Measurements from ENCODE around the gene LRRC75A. TPM values are rescaled to one million over a fixed set of nuclear protein-coding genes. Genes with fewer than 3 reads are reported as not detected.

The LRRC75A gene
- total RNA-seq, 1 experiment from 2014 or later, result 22.9 TPM

- peaks cover 33% of the 10 kb centered on the region for H3K27me3 Mint-ChIP-seq (ENCODE audit: low read depth)
- POLR2A ChIA-PET, result interaction anchor here (1.5 kb wide), 1 partner anchor 33 kb away, joined by 3 read pairs; no protein-coding TSS in a partner anchor
- peaks cover 81% of the 10 kb centered on the region for H3K4me1 Mint-ChIP-seq
- DNase-seq (ENCODE audit: low spot score) (no peak), ATAC-seq (no peak)
- no peaks in the 10 kb centered on the region for H3K9me3 Mint-ChIP-seq
- H3K36me3 Mint-ChIP-seq, result no peaks in the 10 kb centered on the region
- no peak overlapping the region for H3K27ac Mint-ChIP-seq
- TF ChIP-seq IRF1 (CRISPR knock-in tag; IDR thresholded peaks at IDR 0.05), result no peak
- TF ChIP-seq CDX4 (CRISPR knock-in tag; IDR thresholded peaks at IDR 0.05; ENCODE audit: borderline replicate concordance), result no peak
- no peak for TF ChIP-seq ZBTB21 (CRISPR knock-in tag; IDR thresholded peaks at IDR 0.05; ENCODE audit: borderline replicate concordance)
- no peak for TF ChIP-seq TP53 (CRISPR knock-in tag; IDR thresholded peaks at IDR 0.05)
- TF ChIP-seq ZNF396 (CRISPR knock-in tag; IDR thresholded peaks at IDR 0.05; ENCODE audit: borderline replicate concordance), result no peak
- TF ChIP-seq RORB (CRISPR knock-in tag; IDR thresholded peaks at IDR 0.05), result no peak
- no peak for TF ChIP-seq ZNF423 (CRISPR knock-in tag; IDR thresholded peaks at IDR 0.05)
- no peak for TF ChIP-seq SP1 (CRISPR knock-in tag; conservative IDR thresholded peaks at IDR 0.05)
- no peak for TF ChIP-seq RELA (CRISPR knock-in tag; IDR thresholded peaks at IDR 0.05; ENCODE audit: borderline replicate concordance)
- TF ChIP-seq EMX1 (CRISPR knock-in tag; IDR thresholded peaks at IDR 0.05), result no peak
- no peak for TF ChIP-seq GTF2I (CRISPR knock-in tag; conservative IDR thresholded peaks at IDR 0.05)
- no peak for TF ChIP-seq E2F4 (CRISPR knock-in tag; IDR thresholded peaks at IDR 0.05; ENCODE audit: borderline replicate concordance, low read depth)
- no peak for TF ChIP-seq HMGA2 (CRISPR knock-in tag; IDR thresholded peaks at IDR 0.05)
- no peak for TF ChIP-seq GABPB1 (CRISPR knock-in tag; IDR thresholded peaks at IDR 0.05)
- TF ChIP-seq ARID4B (CRISPR knock-in tag; IDR thresholded peaks at IDR 0.05; ENCODE audit: borderline replicate concordance), result no peak
- no peak for TF ChIP-seq ZMAT4 (CRISPR knock-in tag; IDR thresholded peaks at IDR 0.05)
- TF ChIP-seq STAT6 (CRISPR knock-in tag; conservative IDR thresholded peaks at IDR 0.05; ENCODE audit: low read depth), result no peak
- no peak overlapping the region for H3K4me3 Mint-ChIP-seq
- CTCF ChIA-PET, result interaction anchor here (0.8 to 2.3 kb wide), 6 partner anchors 9 to 90 kb away, joined by 3 to 14 read pairs (median 4); no protein-coding TSS in a partner anchor
Measured at GRCh38 chr17:16493531-16494046, 1.6 kb upstream of the LRRC75A start.
